Activated CD8-positive, alpha-beta memory T cell treated with anti-CD3 and anti-CD28 coated beads for 4 hours (primary cell): ENCODE measurements around the gene NOD2.
A peak's percentile ranks its signal among the peaks of the same experiment; 100 is the strongest.

ENCODE experiments used
- DNase-seq, 2 donors: peaks; one replicate each; pipeline ENCODE4 v3.0.0-alpha.2; 2020; ENCODE audit warnings: low read depth in 2 of 2

The NOD2 gene

DNA sequence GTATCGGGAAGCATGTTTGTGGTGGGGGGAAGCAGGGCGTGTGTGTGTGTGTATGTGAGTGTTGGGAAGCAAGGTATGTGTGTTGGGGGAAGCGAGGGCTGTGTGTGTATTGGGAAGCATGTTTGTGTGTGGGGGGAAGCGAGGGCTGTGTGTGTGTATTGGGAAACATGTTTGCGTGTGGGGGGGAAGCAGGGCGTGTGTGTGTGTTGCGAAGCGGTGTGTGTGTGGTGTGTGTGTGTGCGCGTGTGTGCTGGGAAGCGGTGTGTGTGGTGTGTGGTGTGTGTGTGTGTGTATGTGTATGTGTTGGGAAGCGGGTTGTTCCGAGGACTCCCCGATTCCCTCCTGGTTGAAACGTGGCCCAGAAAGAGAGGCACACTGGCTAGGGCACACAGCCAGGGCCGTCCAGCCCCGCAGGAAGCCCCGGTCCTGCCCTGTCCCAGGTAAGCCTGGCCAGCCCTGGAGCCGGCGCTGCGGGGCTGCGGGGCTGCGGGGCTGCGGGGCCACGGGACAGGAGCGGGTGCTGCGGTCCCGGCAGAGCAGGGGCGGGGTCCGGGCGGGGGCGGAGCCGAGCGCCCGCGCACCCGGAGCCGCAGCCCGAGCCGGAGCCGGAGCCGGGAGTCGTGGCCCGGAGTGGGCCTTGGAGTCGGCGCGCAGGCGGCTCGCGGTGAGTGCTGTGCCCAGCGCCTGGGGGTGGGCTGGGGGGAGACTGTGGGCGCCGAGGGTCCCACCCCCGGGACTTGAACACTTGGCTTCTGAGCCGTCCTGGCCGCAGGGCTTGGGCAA, at the start of gene NOD2:
Gene NOD2, plus strand, starts transcription at position 608 of the 783 bp plus-strand sequence. CDS start 5,890 bp downstream, outside the sequence.
- DNase-seq, result no peak

DNA sequence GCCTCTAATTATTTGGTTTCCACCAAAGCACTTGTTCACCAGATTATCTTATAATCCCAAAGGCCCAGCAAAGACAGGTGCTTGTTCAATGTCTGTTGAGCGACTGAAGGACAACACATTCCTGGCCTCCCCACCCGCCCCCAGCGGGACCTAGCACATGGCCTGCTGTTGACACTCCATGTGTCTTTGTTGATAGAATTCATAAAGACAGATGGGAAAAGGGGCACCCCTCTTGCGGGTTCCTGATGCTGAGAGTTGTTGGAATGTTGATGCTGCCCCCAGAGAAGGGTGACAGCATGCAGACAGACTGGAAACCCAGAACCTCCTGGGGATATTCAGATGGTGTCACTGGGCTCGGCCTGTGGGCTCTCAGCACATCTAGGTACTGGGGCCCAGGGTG, 49.2 kb upstream of the NOD2 start:
- DNase-seq, result no peak

DNA sequence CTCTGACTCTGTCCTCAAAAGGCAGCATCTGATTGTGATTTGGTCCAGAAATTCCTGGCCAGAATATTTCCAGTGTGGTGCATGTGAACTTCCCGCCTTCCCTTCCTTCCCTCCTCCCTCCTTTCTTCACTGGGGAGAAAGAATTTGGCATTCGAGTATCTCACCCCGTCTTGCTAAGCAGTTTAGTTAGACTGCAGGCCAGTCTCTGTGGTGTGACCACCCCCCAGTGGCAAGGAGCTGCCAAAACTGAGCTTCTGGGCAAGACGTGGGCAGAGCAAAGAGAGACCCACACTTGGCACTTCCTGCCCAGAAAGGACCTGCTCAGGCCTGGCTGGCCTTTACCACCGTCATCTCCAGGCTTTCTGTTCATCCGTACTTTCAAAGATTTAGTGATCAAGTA, 48.7 kb upstream of the NOD2 start:
- DNase-seq, result no peak

DNA sequence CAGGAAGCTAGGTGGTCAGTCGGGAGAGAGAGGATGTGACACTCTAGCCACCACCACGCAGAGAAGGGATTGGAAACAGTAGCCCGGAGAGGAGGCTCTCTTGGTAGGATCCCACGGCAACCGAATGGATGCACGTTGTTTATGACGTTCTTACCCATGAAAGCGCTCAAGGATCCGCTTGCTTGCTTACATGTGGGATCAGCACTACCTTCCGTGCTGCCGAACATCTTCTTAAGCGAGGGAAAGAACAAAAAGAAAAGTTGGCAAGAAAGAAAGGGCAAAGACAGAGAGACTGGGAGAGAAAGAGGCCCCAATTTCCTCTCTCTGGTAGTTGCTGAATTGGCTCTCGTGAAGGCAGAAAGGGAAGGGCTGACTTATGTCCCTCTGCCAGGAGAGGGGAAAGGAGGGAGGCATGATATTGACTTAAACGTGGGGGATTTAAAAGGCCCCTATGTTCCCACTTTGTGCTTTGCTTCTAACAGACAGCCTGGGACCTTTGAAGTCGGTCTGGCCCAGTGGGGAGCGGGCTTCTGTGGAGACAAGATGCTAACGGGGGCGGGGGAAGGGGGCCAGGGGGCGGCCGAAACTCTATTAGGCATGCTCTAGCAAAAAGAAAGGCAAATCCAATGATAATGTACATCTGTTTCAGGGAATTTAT, 47.7 kb upstream of the NOD2 start:
- DNase-seq, result no peak

DNA sequence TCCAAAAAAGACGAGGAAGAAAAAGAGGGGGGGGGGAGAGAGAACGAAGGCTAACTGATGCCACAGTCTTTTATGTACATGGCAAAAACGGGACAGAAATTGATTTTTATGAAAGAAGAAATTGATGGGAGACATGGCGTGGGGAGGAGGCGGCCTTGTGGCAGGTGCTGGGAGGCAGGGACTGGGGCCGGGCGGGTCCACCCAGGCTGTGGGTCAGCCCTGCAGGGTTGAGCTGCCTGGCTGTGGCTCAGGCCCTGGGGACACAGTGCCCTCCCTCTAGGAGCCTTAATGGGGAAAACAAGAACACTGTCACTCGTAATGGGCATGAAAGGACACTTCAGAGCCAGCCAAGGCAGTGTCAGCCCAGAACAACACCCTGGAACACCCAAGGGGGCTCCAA, 47.1 kb upstream of the NOD2 start:
- DNase-seq, result no peak

DNA sequence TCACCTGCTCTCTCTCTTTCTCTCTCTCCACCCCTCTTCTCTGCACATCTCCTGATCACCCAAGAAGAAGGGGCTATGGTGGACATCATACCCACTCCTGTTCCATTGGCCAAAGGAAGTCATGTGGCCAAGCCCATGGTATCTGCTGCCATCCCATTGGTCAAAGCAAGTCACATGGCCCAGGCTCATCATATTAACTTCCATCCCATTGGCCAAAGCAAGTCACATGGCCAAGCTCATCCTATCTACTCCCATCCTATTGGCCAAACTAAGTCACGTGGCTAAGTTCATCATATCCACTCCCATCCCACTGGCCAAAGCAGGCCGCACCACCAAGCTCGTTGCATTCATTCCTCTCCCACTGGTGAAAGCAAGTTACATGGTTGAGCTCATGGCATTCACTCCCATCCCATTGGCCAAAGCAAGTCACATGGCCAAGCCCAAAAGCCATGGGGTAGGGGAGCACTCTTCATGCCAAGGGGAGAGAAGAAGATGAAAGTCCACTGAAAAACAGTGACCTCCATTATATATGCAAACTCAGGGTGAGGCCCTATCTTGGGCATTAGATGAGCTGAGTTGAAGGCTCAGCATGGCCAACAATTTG, 41.5 kb upstream of the NOD2 start:
- no peak for DNase-seq

DNA sequence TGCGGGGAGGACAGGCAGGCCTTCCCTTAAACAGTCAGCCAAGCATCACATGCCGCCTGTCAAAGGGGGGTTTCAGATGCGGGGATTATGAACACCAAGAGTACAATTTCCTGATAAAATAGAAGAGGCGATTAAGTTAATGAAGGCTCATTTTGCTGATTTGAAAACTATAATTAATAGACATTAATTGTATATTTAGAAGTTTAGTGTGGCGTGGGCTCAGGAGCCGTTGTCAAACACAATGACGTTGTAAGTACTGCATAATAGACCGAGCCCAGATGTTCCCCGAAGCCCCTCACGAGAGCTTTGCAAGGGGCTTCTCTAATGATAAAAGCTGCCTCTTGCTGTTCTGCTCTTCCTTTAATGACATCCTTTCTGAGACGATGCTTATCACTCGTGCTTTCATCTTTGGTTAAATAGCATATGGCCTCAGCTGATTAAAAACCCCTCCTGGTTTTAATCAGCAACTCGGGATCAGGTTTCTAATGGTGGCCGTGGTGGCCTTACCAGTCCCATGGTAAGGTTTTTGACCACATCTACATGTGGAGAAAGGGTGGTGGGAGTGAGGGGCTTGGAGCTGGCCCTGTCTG, 40.5 kb upstream of the NOD2 start:
- DNase-seq, result no peak

DNA sequence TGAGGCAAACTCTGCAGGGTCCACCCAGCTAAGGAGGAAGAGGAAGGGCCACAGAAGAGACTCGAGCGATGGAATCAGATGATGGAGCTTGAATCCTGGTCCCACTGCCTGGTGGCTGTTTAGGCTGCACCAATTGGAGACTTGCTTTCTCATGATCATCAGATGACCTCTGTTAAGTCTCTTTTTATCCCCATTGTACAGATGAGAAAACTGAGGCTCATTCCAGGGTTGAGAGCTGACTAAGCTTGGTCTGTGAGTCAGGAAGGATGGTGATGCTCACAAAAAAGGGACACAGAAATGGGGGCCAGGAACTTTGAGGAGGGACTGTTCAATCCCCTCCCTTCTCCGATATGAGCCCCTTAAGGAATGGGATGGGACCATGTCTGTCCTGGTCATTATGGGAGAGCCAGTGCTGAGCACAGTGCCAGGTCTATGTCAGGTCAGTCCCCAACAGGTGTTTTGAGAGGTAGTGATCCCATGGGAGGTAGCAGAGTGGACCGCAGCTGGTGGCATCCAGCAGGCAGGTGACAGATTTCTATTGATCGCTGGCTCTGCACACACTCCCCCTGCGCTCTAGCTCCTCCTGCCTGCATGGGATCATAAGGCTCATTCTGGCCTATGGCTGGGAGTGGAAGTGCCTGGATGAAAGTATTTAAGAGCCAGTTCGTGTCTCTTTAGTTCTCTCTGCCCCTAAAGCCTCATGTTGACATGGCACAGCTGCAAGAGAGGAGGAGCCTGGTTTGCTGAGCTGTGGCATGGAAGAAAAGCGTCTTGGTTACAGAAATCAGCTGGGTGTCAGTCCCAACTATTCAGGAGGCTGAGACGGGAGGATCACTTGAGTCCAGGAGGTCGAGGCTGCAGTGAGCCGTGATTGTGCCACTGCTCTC, 39.5 kb upstream of the NOD2 start:
- DNase-seq, result no peak

DNA sequence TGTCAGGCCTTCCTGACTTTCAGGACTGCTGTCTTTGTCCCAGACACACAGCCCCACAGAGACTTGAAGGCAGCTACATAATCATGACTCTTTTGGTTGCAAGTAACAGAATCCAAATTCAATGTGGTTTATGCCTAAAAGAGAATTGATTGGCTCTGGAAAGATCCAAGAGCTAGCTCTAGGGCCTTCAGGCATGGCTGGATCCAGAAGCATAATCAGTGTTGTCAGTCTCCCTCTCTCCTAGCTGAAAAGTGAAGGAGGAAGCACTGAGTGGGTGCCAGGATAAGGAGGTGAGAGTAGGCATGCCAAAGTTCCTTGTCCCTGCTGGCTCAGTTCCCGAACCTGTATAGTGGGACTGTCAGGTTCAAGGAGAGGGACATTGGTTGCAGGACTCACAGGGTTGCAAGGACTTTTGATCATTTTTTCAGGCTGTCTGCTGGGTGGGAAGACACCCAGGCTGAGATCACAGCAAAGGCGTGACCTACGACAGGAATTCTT, 37.8 kb upstream of the NOD2 start:
- DNase-seq, result no peak

DNA sequence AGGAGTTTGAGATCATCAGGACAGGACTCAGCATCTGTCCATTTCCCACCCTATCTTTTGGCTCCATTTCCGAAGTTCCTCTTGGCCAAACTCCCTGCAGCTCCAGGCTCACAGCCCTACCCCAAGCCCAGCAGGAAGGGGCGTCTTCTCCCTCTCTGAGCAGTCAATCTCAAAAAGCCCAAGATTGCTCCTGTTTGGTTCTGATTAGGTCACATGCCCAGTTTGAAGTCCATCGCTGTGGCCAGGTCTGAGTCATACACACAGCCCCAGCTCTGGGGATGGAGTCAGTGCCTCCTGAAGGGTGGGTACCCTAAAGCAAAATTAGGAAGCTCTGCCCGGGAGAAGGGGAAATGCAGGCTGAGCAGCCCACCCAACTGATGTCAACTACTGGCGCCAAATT, 36.2 kb upstream of the NOD2 start:
- DNase-seq, result no peak

DNA sequence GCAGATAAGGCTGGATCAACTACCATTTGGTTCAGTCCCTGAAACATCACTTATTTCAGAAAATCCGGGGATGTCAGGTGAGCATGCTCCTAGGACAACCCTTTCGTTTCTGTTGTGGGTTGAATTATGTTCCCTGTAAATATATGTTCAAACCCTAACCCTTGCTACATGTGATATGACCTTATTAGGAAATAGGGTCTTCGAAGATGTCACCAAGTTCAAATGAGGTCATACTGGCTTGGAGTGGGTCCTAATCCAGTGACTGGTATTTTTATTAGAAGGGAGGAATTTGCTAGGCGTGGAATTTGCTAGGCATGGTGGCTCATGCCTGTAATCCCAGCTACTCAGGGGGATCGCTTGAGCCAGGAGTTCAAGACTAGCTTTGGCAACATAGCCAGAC, 33.6 kb upstream of the NOD2 start:
- DNase-seq, result no peak

DNA sequence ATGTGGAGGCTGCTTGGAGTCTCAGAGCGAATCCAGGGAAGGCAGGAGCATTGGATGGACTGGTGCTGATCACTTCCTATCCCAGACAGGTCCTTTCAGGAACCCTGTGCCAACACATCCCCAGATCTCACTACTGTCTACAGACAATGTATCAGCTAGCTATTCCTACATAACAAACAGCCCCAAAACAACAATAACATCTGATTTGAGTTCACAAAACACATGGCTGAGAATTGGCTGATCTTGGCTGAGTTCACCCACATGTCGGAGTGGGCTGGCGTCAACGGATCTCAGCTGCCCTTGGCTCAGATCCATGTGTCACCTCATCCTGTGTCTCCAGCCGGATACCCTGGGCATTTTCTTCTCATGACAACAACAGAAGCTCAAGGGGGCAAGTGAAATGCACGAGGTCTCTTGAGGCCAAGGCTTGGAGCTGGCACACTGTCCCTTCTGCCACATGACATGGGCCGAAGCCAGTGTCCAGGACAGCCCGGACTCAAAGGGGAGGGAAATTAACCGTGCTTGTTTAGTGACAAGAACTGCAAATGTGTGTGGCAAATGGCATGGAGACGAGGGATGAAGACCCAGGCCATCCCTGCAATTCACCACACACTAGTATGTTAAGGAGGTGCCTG, 31.0 kb upstream of the NOD2 start:
- DNase-seq, result no peak

DNA sequence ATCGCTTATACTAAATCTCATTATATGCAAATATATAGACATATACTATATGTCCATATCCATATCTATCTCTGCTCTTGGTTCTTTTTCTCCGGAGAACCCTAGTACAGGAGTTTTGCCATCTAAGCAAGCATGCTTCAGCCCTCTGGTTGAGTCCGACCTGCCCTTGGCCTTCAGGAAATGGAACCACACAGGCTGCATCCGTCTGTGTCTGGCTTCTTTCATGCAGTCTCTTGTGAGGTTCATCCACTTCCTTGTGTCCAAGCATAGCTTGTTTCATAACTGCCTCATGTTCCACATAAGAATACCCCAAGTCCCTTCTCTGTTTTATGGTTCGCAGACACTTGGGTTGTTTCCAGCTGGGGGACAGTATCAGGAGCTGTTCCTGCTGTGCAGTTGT, 29.1 kb upstream of the NOD2 start:
- DNase-seq, result no peak

DNA sequence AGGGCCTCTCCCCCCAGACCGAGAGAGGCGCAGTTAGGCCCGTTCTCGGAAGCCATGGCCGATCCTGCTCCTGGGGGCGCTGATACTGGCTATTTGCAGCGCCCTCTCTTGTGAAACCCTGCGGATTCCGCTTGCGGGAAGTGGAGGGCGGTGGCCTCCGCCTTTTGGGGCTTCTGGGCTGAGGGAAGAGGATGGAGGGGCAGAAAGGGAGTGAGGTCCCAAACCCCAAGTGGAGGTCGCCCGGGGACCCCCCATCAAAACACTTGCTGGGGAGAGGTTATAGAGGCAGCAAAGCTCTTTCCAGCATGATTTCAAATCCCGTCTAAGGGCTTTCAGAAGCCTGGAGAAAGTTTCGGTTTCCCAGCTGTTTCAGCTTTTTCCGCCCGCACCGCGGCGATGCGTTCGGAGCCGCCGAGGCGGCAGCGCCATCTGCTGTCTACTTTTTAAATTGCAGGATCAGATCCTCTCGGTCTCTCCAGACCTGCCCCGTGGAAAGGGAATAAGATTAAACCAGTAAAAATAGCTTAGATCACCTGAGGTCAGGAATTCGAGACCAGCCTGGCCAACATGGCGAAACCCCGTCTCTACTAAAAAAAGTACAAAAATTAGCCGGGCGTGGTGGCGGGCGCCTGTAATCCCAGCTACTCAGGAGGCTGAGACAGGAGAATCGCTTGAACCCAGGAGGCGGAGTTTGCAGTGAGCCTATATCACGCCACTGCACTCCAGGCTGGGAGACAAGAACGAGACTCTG, 28.1 kb upstream of the NOD2 start:
- DNase-seq, result peak; percentile 64 to 67

DNA sequence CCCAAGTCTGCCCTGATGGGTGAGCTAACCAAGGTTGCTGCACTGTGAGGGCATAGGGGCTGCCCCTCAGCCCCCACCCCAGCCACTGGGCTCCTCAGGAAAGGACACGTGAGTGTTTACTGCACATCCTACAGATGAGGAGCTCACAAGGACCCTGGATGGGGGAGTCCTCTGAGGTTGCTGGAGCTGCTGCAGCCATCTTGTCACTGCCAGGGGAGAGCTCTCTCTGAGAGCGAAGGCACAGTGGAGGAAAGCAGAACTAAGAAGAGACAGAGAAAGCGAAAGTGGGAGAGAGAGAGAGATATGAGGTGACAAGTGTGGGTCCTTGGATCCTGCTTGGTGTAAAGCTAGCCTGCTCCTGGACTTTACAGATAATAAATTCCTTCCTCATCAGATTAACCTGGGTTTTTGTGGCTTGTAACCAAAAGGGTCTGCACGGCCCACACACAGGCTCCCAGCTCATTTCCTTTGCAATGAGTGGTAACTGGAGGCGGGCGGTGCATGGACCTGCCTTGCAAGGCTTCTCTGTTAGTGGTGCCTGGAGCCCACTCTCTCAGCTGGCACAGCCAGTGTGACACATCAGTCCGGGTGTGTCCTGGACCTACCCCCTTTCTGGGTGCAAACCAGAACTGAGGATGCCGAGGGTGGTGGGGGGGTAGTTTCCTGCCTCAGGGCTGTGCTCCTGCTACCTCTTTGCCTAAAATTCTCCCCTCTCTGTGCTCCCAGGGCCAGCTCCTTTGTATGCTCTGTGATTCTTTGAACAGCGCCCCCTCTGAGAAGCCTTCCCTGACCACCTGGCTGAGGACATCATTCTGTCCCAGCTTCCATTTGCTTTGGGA, 26.5 kb upstream of the NOD2 start:
- peak in 1 of 2 donors; percentile 31 for DNase-seq

DNA sequence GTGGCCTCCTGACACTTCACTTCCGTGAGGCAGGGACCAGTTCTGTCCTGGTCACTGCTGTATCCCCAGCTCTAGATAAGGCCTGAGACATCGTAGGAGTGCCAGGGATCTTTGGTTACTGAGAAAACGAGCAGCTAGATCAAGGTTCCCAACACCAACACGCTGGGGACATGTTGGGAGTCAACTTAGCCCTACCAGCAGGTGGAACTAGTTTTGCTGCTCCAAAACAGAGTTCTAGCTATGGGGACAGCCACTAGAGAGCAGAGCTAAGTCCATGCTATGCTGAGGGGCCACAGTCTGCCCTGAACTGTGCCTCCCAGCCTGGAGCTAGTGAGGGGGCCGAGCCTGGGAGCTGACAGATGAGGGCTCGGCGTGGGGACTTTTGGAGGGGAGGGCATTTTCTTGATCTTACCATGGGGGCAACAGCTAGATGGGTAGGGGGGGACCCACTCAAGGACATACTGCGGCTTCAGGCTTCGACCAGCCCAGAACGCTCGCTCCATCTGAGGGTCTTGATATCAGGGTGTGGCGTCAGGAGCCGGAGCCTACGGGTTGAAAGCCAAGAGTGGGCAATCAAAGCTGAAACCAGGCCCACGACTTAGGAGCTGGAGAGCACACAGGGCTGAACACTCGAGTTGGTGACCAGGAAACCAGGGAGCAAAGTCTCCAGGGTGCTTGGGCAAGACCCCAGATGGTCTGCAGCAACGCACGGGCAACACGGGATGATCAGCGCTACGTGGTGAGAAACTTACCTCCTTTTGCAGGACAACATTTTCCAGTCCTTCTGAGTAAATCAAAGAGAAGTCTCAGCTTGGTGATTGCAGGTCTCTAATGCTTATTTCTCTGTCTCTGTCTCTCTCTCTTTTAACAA, 25.7 kb upstream of the NOD2 start:
- DNase-seq, result no peak

DNA sequence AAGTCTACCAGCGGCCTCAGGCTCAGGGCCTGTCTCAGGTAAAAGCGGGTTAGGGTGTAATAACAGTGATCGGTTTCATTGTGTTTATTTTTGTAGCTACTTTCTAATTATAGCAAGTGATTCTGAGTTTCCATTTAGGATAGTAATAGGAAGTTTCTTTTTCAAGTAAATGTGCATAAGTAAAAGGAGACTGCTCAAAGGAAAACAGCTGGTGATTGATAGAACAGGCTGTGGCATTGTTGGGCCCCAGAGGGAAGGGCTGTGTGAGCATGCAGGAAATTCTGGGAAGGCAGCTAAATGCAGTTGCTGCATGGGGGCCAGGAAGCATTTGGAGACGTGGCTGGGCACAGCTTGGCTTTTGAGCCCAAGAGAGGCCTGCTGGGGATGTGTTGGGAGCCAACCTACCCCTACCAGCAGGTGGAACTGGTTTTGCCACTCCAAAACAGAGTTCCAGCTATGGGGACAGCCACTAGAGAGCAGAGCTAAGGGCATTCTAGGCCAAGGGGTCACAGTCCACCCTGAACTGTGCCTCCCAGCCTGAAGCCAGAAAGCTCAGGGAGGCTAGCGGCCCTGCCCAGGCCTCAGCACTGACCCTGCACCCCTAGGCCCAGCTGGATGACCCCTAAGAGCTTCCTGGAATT, 24.9 kb upstream of the NOD2 start:
- no peak for DNase-seq

DNA sequence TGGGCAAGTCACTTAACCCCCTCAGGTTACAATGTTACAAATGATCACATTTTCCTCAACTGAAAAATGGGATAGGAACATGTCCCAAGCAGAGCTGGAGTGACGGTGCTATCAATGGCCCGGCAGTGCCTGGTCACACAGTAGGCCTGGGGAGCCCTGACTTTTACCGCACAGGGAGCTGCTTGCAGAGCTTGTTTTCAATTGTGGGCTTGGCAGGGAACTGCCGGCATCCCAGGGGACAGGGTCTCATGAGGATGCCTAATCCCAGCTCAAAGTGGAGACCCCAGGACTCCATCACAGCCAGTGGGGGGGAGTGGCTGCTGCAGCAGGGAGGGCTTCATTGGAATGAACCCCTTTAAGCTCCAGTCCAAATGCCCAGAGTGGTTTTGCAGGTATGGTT, 23.7 kb upstream of the NOD2 start:
- DNase-seq, result no peak
